Activated CD8-positive, alpha-beta memory T cell treated with anti-CD3 and anti-CD28 coated beads, Interleukin-2, amount 50 U/mL, for 1 hour (primary cell): ENCODE measurements around the gene ZCCHC3.

Experiments used
- DNase-seq: peaks from one replicate; pipeline ENCODE4 v3.0.0-alpha.2; 2020; ENCODE audit errors: extremely low read depth

ZCCHC3 gene

DNA sequence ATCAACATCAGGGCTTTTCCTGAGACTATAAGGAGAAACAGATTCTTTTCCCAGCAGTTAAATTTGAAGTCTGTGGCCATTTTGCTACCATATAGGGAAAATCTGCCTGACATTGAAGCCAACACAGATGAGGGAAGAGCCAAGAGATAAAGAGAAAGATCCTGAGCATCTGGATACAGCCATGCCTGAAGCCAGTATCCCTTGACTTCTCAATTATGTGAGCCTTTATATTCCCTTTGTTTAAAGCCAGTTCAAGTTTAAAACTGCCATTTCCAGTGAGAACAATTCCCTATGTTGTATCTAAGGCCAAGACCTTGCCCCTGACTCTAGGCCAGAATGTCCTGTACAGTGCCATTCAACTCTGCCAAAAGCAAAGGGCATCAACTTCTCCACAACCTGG lies 45.7 kb downstream of the ZCCHC3 start:
- DNase-seq, result no peak

DNA sequence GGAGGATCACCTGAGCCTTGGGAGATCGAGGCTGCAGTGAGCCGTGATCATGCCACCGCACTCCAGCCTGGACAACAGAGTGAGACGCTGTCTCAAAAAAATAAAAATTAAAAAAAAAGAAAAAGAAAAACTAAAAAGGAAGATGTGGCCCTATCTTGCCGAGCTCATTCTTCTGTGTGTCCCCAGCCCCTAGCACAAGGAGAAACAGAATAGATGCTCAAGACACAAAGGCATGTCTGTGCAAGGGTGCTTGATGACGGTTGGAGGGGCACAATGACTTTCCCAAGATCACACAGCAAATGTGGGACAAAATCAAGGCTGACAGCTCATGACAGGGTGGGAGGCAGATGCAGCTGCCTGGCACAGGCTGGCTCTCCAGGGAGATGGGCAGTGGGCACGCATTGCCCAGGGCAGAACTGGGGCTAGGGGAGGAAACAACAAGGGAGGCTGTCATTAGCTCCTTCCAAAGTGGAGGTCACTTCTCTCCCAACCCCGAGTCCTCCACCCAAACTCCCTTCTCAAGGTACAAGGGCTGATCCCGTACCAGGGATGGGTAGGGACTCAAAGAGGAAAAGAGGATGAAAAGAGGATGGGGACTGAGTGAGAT lies 48.8 kb downstream of the ZCCHC3 start:
- DNase-seq, result no peak

DNA sequence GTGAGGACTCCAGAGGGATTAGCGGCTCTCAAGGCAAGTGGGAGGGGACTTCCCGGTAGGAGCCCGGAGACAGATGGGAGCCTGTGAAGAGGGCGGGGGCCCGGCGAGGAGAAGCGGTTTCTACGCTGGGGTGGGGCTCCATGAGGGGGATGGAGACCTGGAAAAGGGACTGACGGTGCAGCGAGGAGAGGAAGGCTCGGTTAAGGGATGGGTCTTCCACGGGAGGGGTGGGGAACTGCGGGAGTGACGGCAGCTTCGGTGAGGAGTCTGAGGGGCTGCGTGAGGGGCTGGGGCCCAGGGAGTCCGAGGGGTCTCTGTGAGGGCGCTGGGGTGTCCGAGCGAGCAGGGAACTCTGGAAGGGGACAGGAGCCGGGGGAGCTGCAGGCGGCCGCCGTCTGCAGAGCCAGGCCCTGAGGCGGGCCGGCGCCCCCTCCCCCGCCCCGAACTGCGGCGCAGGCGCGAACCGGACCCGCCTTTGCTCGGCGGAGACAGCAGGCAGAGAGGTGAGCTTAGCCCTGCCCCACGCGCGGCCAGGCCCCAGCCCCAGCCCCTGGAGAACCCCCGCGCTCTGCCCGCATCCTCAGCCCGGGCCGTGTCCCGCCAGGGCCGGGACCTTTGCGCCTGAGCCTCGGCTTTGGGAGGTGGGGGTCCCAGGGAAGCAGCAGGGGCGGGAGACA lies 49.4 kb downstream of the ZCCHC3 start, which contains the start of gene NRSN2:
Gene NRSN2, plus strand, starts transcription at position 472 of the 677 bp plus-strand sequence. CDS start 2,533 bp downstream, outside the sequence.
- no peak for DNase-seq

DNA sequence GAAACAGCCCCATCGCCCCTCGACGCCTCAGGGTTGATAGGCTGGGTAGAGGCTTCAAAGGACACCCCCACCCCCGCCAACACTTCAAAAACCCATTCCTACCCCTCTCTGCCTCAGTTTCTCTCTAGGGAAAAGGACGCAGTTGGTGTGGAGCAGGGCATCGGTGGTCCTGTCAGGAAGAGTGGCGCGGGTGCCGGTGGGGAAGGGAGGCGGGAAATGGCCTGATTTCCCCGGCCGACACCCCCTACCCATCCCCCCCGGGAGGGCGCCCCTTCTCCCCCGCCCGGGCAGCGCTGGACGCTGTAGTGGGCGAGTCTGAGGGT lies 49.9 kb downstream of the ZCCHC3 start:
- no peak for DNase-seq

DNA sequence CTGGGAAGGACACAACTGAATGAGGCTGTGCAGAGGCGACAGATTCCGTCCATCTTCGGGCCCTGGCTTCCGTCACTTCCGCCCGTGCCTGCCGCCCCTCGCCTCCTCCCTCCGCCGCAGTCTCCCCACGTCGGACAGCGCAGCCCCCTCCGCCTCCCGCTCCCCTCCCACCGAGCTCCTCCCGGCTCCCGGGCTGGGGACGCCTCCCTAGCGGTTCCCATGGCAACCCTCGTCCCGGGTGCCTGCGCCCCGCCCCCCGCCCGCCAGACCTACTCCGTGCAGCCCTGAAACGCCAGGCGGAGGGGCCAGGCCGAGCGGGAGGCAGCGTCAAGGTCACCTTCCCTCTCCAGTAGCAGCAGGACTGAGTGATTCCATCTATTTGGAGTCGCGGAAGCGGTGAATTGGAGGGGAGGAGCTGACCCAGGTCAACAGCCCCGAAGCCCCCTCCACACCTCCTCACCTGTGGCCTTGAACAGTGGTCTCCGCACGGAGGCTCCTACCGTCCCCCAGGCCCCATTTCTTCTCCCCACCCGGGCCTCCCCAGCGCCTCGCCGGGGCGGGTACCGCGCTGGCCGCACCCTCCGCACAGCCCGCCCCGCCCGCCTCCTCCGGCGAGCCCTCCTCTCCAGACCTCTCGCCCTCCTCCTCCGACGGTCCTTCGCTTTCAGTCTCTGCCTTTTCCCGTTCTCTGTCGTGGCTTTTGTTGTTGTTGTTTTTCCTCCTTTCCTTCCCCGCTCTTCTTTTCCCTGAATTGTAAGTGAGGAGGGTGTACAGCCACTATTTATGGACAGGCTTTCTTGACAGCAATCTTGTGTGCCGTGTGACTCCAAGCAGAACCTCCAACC lies 50.5 kb downstream of the ZCCHC3 start:
- no peak for DNase-seq

DNA sequence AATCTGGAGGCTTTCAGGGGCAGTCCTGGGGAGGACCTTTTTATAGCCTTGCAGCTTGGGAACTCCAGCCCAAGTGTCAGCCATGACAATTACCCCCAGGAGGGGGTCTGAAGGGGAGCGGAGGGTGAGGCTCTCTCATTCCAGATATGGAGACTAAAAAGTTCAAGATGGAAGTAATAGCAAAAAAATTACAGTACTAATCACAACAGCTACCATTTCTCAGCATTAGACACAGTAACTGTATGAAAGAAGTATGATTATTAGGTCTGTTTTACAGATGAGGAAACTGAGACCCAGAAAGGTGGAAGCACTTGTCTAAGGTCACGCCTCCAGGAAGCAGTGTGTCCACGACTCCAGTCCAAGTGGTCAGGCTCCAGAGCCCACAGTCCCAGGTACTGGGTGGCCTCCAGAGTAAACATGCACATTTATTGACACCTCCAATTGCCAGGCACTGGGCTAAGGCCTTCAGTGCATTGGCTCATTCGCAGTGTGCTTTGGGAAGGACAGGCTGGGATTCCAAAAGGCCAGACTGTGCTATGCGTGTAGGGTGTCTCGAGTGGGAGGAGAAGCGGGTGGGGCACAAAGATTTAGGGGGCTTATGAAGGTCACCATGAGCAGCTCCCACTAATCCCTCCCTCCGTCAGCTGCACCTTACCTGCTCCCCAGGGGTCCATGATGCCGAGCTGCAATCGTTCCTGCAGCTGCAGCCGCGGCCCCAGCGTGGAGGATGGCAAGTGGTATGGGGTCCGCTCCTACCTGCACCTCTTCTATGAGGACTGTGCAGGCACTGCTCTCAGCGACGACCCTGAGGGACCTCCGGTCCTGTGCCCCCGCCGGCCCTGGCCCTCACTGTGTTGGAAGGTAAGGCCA lies 51.8 kb downstream of the ZCCHC3 start:
- DNase-seq, result no peak
